ENCODE measurements around the gene APOBEC3H. TPM values are rescaled to one million over a fixed set of nuclear protein-coding genes. Genes with fewer than 3 reads are reported as not detected.

APOBEC3H gene
- total and polyA plus RNA-seq, 9 of the 15 experiments (the other 6 are each of a cell fraction or from before 2014, with no cell fraction given): 0.10 to 0.21 TPM; not detected in 7

DNA sequence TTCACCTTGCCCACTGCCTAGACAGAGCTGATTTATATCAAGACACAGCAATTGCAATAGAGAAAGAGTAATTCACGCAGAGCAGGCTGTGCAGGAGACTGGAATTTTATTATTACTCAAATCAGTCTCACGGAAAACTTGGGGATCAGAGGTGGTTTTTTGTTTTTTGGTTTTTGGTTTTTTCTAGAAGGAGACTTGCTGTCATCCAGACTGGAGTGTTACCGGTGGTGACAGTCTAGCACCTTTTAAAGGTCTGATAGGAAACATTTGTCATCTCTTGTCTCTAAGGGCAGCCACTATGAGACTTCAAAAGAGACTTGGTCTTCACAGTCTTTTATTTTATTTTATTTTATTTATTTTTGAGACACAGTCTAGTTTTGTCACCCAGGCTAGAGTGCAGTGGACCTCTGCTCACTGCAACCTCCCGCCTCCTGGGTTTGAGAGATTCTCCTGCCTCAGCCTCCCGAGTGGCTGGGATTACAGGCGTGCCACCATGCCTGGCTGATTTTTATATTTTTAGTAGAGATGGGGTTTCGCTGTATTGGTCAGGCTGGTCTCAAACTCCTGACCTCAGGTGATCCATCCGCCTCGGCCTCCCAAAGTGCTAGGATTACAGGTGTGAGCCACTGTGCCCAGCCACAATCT is 19.1 kb downstream of the APOBEC3H start:
- ChIA-PET POLR2A (interaction anchor here (0.6 kb wide), 1 partner anchor 280 kb away, joined by 3 read pairs; no protein-coding TSS in a partner anchor), CTCF (ENCODE audit: low intra/inter-chr PET ratio) (no interaction called here)
- Histone ChIP-seq H2AFZ (ENCODE audit: low read depth, low read length) (no peak overlapping the region), H3K79me2 (ENCODE audit: control insufficient read depth, insufficient read depth, low read length) (no peaks in the 10 kb centered on the region), H3K4me1 (replicated peaks in 1 of 2; ENCODE audit: control insufficient read depth in 2 of 2, insufficient read depth in 2 of 2, low read length in 2 of 2) (no peaks in the 10 kb centered on the region; a peak in 2 of 5 replicates), H3K27ac (ENCODE audit: extremely low read depth, low read depth, low read length) (no peak overlapping the region), H3K9me1 (ENCODE audit: control insufficient read depth, insufficient read depth, low read length) (no peaks in the 10 kb centered on the region), H3K4me3 (no peak overlapping the region), H3K9me3 (replicated peaks; ENCODE audit: control insufficient read depth, insufficient read depth, low read depth, low read length) (no peaks in the 10 kb centered on the region), H3K27me3 (ENCODE audit: control insufficient read depth in 2 of 2, insufficient read depth in 2 of 2, low read length in 2 of 2) (no peaks in the 10 kb centered on the region), H3K9ac (ENCODE audit: insufficient read depth in 1 of 2, low read depth in 2 of 2, low read length in 2 of 2) (no peak overlapping the region), H3K4me2 (ENCODE audit: insufficient read depth, low read length) (no peak overlapping the region), H3K36me3 (ENCODE audit: control insufficient read depth, insufficient read depth, low read length) (no peaks in the 10 kb centered on the region), H4K20me1 (replicated peaks; ENCODE audit: control insufficient read depth, insufficient read depth, low read length) (no peaks in the 10 kb centered on the region)
- intact Hi-C loops (cut with micrococcal nuclease): no loop called here
- no peak for TF ChIP-seq PHF20 (IDR thresholded peaks at IDR 0.05; ENCODE audit: partially characterized antibody)
- no peak for TF ChIP-seq RBM17 (IDR thresholded peaks at IDR 0.05; ENCODE audit: borderline replicate concordance, low read depth, low read length)
- no peak for TF ChIP-seq SIN3B (IDR thresholded peaks at IDR 0.05; ENCODE audit: low read depth)
- no peak for TF ChIP-seq COPS2 (conservative IDR thresholded peaks at IDR 0.05)
- no peak for TF ChIP-seq BHLHE40 (IDR thresholded peaks at IDR 0.05; ENCODE audit: low read length)
- TF ChIP-seq SMAD2 (IDR thresholded peaks at IDR 0.05; ENCODE audit: low read depth, low read length): no peak
- no peak for TF ChIP-seq SIX5 (IDR thresholded peaks at IDR 0.05; ENCODE audit: borderline replicate concordance in 1 of 2, insufficient read depth in 1 of 2, low read depth in 1 of 2, low read length in 2 of 2)
- TF ChIP-seq, protein P1, sequence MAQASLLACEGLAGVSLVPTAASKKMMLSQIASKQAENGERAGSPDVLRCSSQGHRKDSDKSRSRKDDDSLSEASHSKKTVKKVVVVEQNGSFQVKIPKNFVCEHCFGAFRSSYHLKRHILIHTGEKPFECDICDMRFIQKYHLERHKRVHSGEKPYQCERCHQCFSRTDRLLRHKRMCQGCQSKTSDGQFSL (CRISPR knock-in tag; IDR thresholded peaks at IDR 0.05): no peak
- TF ChIP-seq, protein P1 (tag; IDR thresholded peaks at IDR 0.05): no peak
- TF ChIP-seq BRF1 (IDR thresholded peaks at IDR 0.05; ENCODE audit: borderline replicate concordance, extremely low read depth, insufficient read length): no peak
- TF ChIP-seq MYBL2 (IDR thresholded peaks at IDR 0.05; ENCODE audit: low read depth): no peak
- no peak for TF ChIP-seq MYBL2 (CRISPR knock-in tag; IDR thresholded peaks at IDR 0.05; ENCODE audit: borderline replicate concordance)
- TF ChIP-seq GTF2F1 (IDR thresholded peaks at IDR 0.05; ENCODE audit: low read depth, low read length): no peak
- no peak for TF ChIP-seq SOX6 (IDR thresholded peaks at IDR 0.05)
- TF ChIP-seq MBD2 (IDR thresholded peaks at IDR 0.05; ENCODE audit: borderline replicate concordance, low read depth): no peak
- no peak for TF ChIP-seq ESRRB (CRISPR knock-in tag; IDR thresholded peaks at IDR 0.05; ENCODE audit: borderline replicate concordance)
- TF ChIP-seq ZNF184 (CRISPR knock-in tag; IDR thresholded peaks at IDR 0.05): no peak
- TF ChIP-seq FOXP1 (CRISPR knock-in tag; IDR thresholded peaks at IDR 0.05): no peak
- TF ChIP-seq, protein P2, sequence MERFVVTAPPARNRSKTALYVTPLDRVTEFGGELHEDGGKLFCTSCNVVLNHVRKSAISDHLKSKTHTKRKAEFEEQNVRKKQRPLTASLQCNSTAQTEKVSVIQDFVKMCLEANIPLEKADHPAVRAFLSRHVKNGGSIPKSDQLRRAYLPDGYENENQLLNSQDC (CRISPR knock-in tag; IDR thresholded peaks at IDR 0.05): no peak
- TF ChIP-seq CREBBP (IDR thresholded peaks at IDR 0.05; ENCODE audit: low read depth, low read length): no peak
- no TSS peak for BruUV-seq (replicated peaks)
- no peak for ATAC-seq
- DNase-seq (ENCODE audit: extremely low read depth in 1 of 4, low spot score in 3 of 4): no peak
- in situ Hi-C loops (cut with MboI): loop anchor here (5.0 kb wide), 1 partner anchor 104 kb away; the partner anchor contains the start of gene APOBEC3C
- no peak for FAIRE-seq
- 58% methylated on average over 9 of the region's 9 CpGs for WGBS (ENCODE audit: insufficient coverage, low coverage, missing lambda C conversion rate)

All from K562 (cell line).